Lower leg skin (tissue), 4 donors: Measurements from ENCODE around the gene SPRR2A. TPM values are rescaled to one million over a fixed set of nuclear protein-coding genes. Genes with fewer than 3 reads are reported as not detected.
"Not testable (repeated sequence)": the region's sequence is repeated elsewhere in the genome, so short reads cannot be mapped to it uniquely, and the experiment has no call there.

Experiments
- DNase-seq, 2 donors: peaks; one replicate each; pipeline ENCODE4 v3.0.0-alpha.2; 2019; ENCODE audit warnings: low spot score in 2 of 2
- H3K4me3 ChIP-seq: fragments of 200-600 bp; sonication (generic); 2 replicates; pipeline ENCODE4 v1.5.1; 2017; ENCODE audit warnings: mild to moderate bottlenecking, low read depth; ENCODE audit not compliant: poor library complexity, severe bottlenecking
- CTCF ChIP-seq, 3 donors: fragments of 450-650 bp; IDR thresholded peaks; one replicate each; pipeline ENCODE4 v1.5.1; 2016; ENCODE audit warnings: antibody characterized with exemption in 3 of 3, mild to moderate bottlenecking in 3 of 3, moderate library complexity in 2 of 3
- POLR2A ChIP-seq, 2 donors: fragments of 450-650 bp; IDR thresholded peaks; one replicate each; pipeline ENCODE4 v1.6.1; 2016 to 2017; ENCODE audit warnings: antibody characterized with exemption in 2 of 2, mild to moderate bottlenecking in 1 of 2, moderate library complexity in 1 of 2
- WGBS, 2 donors: methylation state at CpG; one replicate each; pipeline ENCODE4 v1.1.5; 2018; 5-methylcytosine and 5-hydroxymethylcytosine counted together
- intact Hi-C: fragments of 100-400 bp; cut with DNase I; formaldehyde crosslinking; loops from one replicate; pipeline ENCODE4 v1.15.0; 2023; ENCODE audit warnings: low total_unique reads
- total RNA-seq, 4 donors: library from RNA; depleted of rRNA; stranded (reverse); fragments of >200 nt; gene quantifications; one replicate each; pipeline ENCODE4 v1.1.0, GENCODE V29; 2016

Gene SPRR2A
- total RNA-seq, 4 donors from 2014 or later, result 0.71 TPM; not detected in 3

- TF ChIP-seq CTCF (IDR thresholded peaks at IDR 0.05) (no peak), POLR2A (IDR thresholded peaks at IDR 0.05) (no peak)
- no peak for DNase-seq
- WGBS, 2 donors, result 29 to 34% methylated on average over 2 of the region's 2 CpGs
- intact Hi-C loops, result no loop called here
- no peak overlapping the region for H3K4me3 ChIP-seq
Observed at GRCh38 chr1:153058154-153058553, 842 bp upstream of the SPRR2A start.

GRCh38 chr1:153056111-153056510 lies 1.2 kb downstream of the SPRR2A start:
- intact Hi-C loops, DNase-seq, H3K4me3 ChIP-seq: not testable (repeated sequence)
- WGBS, 2 donors, result 40 to 58% methylated on average over 3 of the region's 3 CpGs

- H3K4me3 ChIP-seq, result no peak overlapping the region
- no peak for DNase-seq
- intact Hi-C loops, result no loop called here
- TF ChIP-seq CTCF (IDR thresholded peaks at IDR 0.05), result no peak
- TF ChIP-seq POLR2A (IDR thresholded peaks at IDR 0.05), result no peak
- 83 to 92% methylated on average over 2 of the region's 2 CpGs for WGBS, 2 donors
Observed at GRCh38 chr1:153049211-153049610, 8.1 kb downstream of the SPRR2A start.

GRCh38 chr1:153040950-153041631 lies 16.2 kb downstream of the SPRR2A start, which contains the start of gene SPRR2D:
Gene SPRR2D (minus strand): TSS chr1:153041120. CDS start chr1:153040346, 774 bp downstream.
- WGBS, 2 donors, result 53 to 67% methylated on average over 4 of the region's 4 CpGs
- no peak for DNase-seq
- no peak within 1 kb of the TSS for H3K4me3 ChIP-seq
- no peak for TF ChIP-seq CTCF (IDR thresholded peaks at IDR 0.05)
- no peak for TF ChIP-seq POLR2A (IDR thresholded peaks at IDR 0.05)
- intact Hi-C loops, result no loop called here

GRCh38 chr1:153035211-153035610 lies 22.1 kb downstream of the SPRR2A start:
- intact Hi-C loops, result no loop called here
- H3K4me3 ChIP-seq, result no peak overlapping the region
- TF ChIP-seq CTCF (IDR thresholded peaks at IDR 0.05) (no peak), POLR2A (IDR thresholded peaks at IDR 0.05) (no peak)
- DNase-seq, result no peak
- WGBS, 2 donors, result 66 to 74% methylated on average over 1 of the region's 1 CpG

- 34 to 57% methylated on average over 3 of the region's 3 CpGs for WGBS, 2 donors
- intact Hi-C loops, result no loop called here
- DNase-seq, result no peak
- TF ChIP-seq CTCF (IDR thresholded peaks at IDR 0.05), result no peak
- TF ChIP-seq POLR2A (IDR thresholded peaks at IDR 0.05), result no peak
- H3K4me3 ChIP-seq, result no peak overlapping the region
Observed at GRCh38 chr1:153032677-153033308, 24.5 kb downstream of the SPRR2A start.
